ENCODE results near the gene GPR82. TPM values are rescaled to one million over a fixed set of nuclear protein-coding genes. Genes with fewer than 3 reads are reported as not detected.

The GPR82 gene
- polyA plus RNA-seq, 1 donor (not counting 4 experiments of a cell fraction or from before 2014, with no cell fraction given), result not detected

DNA sequence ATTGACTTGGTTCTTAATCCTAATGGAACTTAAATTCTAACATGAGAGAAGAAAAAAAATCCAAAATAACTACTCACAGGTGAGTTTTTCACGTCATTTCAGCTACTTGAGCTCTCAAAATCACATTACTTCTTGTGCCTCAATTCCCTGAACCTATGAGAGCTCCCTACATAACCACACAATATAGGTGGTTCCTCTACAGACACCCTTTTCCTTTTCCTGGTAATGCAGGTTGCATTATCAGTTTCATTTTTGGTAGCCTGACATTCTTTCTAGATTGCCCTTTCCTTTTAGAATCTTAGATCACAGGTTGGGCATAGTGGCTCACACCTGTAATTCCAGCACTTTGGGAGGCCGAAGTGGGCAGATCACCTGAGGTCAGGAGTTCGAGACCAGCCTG, 31.0 kb upstream of the GPR82 start:
- Histone ChIP-seq H3K27me3 (ENCODE audit: control insufficient read depth, extremely low read depth, insufficient read depth, low read length) (no peaks in the 10 kb centered on the region), H3K9ac (ENCODE audit: control insufficient read depth, extremely low read depth, insufficient read depth, low read length) (no peak overlapping the region), H3K4me3 (ENCODE audit: control insufficient read depth in 2 of 3, extremely low read depth in 1 of 3, insufficient read depth in 2 of 3, low read depth in 1 of 3, low read length in 3 of 3) (no peak overlapping the region), H3K4me1 (ENCODE audit: control insufficient read depth, extremely low read depth, insufficient read depth, low read length) (no peaks in the 10 kb centered on the region), H3K4me2 (ENCODE audit: control insufficient read depth, extremely low read depth, insufficient read depth, low read depth, low read length) (no peak overlapping the region), H3K79me2 (ENCODE audit: control insufficient read depth, insufficient read depth, low read length) (no peaks in the 10 kb centered on the region), H4K20me1 (ENCODE audit: control insufficient read depth, extremely low read depth, insufficient read depth, low read length) (no peaks in the 10 kb centered on the region), H3K9me1 (ENCODE audit: control insufficient read depth, extremely low read depth, insufficient read depth, low read length) (no peaks in the 10 kb centered on the region), H3K9me3 (ENCODE audit: control insufficient read depth, low read depth, low read length) (no peaks in the 10 kb centered on the region), H2AFZ (ENCODE audit: control insufficient read depth, low read length) (no peak overlapping the region), H3K36me3 (ENCODE audit: control insufficient read depth in 2 of 2, extremely low read depth in 1 of 2, insufficient read depth in 2 of 2, low read length in 2 of 2) (no peaks in the 10 kb centered on the region), H3K27ac (ENCODE audit: control insufficient read depth, insufficient read depth, low read length) (no peak overlapping the region)
- FAIRE-seq (no peak), DNase-seq (ENCODE audit: low read depth, low spot score) (no peak)
- TF ChIP-seq, protein P1, sequence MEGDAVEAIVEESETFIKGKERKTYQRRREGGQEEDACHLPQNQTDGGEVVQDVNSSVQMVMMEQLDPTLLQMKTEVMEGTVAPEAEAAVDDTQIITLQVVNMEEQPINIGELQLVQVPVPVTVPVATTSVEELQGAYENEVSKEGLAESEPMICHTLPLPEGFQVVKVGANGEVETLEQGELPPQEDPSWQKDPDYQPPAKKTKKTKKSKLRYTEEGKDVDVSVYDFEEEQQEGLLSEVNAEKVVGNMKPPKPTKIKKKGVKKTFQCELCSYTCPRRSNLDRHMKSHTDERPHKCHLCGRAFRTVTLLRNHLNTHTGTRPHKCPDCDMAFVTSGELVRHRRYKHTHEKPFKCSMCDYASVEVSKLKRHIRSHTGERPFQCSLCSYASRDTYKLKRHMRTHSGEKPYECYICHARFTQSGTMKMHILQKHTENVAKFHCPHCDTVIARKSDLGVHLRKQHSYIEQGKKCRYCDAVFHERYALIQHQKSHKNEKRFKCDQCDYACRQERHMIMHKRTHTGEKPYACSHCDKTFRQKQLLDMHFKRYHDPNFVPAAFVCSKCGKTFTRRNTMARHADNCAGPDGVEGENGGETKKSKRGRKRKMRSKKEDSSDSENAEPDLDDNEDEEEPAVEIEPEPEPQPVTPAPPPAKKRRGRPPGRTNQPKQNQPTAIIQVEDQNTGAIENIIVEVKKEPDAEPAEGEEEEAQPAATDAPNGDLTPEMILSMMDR (optimal IDR thresholded peaks at IDR 0.05 in 1 of 3, IDR thresholded peaks at IDR 0.05 in 1 of 3, conservative IDR thresholded peaks at IDR 0.05 in 1 of 3; ENCODE audit: extremely low read depth in 1 of 3, insufficient read depth in 2 of 3, low read length in 3 of 3), result no peak
- TF ChIP-seq EZH2 (IDR thresholded peaks at IDR 0.05; ENCODE audit: low read length), result no peak
- dilution Hi-C loops (cut with MboI; ENCODE audit: extremely low pct_ligation_motif_present, low sequenced_read_pairs), result no loop called here

DNA sequence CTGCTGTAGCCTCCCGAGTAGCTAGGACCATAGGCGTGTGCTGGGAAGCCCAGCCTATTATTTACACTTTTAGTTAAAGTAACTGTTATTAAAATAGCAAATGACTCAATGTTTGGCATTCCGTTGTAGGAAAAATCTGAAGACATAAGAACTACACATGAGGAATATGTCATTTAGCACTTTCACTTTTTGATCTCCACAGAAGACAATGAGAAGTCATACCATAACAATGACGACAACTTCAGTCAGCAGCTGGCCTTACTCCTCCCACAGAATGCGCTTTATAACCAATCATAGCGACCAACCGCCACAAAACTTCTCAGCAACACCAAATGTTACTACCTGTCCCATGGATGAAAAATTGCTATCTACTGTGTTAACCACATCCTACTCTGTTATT, 28.6 kb upstream of the GPR82 start:
- DNase-seq (ENCODE audit: low read depth, low spot score) (no peak), FAIRE-seq (no peak)
- H3K9me3 ChIP-seq (ENCODE audit: control insufficient read depth, low read depth, low read length), result no peaks in the 10 kb centered on the region
- H3K9ac ChIP-seq (ENCODE audit: control insufficient read depth, extremely low read depth, insufficient read depth, low read length), result no peak overlapping the region
- no peaks in the 10 kb centered on the region for H3K27me3 ChIP-seq (ENCODE audit: control insufficient read depth, extremely low read depth, insufficient read depth, low read length)
- H2AFZ ChIP-seq (ENCODE audit: control insufficient read depth, low read length), result no peak overlapping the region
- dilution Hi-C loops (cut with MboI; ENCODE audit: extremely low pct_ligation_motif_present, low sequenced_read_pairs), result no loop called here
- H3K4me1 ChIP-seq (ENCODE audit: control insufficient read depth, extremely low read depth, insufficient read depth, low read length), result no peaks in the 10 kb centered on the region
- H3K27ac ChIP-seq (ENCODE audit: control insufficient read depth, insufficient read depth, low read length), result no peak overlapping the region
- no peaks in the 10 kb centered on the region for H3K9me1 ChIP-seq (ENCODE audit: control insufficient read depth, extremely low read depth, insufficient read depth, low read length)
- H3K36me3 ChIP-seq (ENCODE audit: control insufficient read depth in 2 of 2, extremely low read depth in 1 of 2, insufficient read depth in 2 of 2, low read length in 2 of 2), result no peaks in the 10 kb centered on the region
- H3K4me2 ChIP-seq (ENCODE audit: control insufficient read depth, extremely low read depth, insufficient read depth, low read depth, low read length), result no peak overlapping the region
- no peaks in the 10 kb centered on the region for H3K79me2 ChIP-seq (ENCODE audit: control insufficient read depth, insufficient read depth, low read length)
- H3K4me3 ChIP-seq (ENCODE audit: control insufficient read depth in 2 of 3, extremely low read depth in 1 of 3, insufficient read depth in 2 of 3, low read depth in 1 of 3, low read length in 3 of 3), result no peak overlapping the region
- H4K20me1 ChIP-seq (ENCODE audit: control insufficient read depth, extremely low read depth, insufficient read depth, low read length), result no peaks in the 10 kb centered on the region
- TF ChIP-seq, protein P1 (optimal IDR thresholded peaks at IDR 0.05 in 1 of 3, IDR thresholded peaks at IDR 0.05 in 1 of 3, conservative IDR thresholded peaks at IDR 0.05 in 1 of 3; ENCODE audit: extremely low read depth in 1 of 3, insufficient read depth in 2 of 3, low read length in 3 of 3), result no peak
- no peak for TF ChIP-seq EZH2 (IDR thresholded peaks at IDR 0.05; ENCODE audit: low read length)
